Measurements from ENCODE around the gene ARHGAP28.

ARHGAP28 gene

DNA sequence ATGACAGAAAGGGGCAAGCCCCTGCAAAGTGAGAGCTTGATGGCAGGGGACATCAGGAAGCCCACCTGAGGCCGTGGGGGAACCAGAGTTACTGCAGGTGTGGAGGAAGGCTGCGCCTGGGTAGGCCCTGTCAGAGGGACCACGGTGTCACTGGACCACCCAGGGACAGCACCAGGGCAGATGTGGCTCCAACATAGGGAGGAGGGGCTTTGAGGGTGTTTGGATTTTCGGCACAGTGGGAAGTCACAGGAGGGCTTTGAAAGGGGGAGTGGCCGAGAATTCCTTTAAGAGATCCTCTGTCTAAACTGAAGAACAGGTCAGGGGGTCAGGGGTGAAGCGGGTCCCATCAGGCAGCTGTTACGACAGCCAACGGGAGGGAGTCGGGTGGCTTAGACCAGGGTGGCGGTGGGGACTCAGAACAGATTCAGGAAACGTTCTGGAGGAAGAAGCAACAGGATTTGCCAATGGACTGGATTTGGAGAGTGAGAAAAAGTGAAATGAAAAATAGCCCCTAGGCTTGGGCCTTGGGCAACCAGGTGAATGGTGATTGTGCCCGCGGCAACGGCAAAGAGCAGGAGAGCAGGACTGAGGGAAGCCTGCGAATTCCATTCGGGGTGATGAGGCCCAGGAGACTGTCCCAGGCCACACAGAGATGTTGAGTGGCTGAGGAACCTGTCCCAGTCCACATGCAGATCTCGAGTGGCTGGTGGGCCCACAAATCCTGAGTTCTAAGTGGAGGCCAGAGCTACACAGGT, 222.0 kb downstream of the ARHGAP28 start:
- Histone ChIP-seq H3K27ac (replicated peaks) (no peak overlapping the region), H3K27me3 (ENCODE audit: insufficient read depth, poor library complexity, severe bottlenecking) (no peaks in the 10 kb centered on the region), H3K4me3 (replicated peaks; ENCODE audit: insufficient read depth, low read length) (no peak overlapping the region)
- DNase-seq (ENCODE audit: low read depth in 1 of 2, low spot score in 1 of 2) = no peak
- TF ChIP-seq, protein P1, sequence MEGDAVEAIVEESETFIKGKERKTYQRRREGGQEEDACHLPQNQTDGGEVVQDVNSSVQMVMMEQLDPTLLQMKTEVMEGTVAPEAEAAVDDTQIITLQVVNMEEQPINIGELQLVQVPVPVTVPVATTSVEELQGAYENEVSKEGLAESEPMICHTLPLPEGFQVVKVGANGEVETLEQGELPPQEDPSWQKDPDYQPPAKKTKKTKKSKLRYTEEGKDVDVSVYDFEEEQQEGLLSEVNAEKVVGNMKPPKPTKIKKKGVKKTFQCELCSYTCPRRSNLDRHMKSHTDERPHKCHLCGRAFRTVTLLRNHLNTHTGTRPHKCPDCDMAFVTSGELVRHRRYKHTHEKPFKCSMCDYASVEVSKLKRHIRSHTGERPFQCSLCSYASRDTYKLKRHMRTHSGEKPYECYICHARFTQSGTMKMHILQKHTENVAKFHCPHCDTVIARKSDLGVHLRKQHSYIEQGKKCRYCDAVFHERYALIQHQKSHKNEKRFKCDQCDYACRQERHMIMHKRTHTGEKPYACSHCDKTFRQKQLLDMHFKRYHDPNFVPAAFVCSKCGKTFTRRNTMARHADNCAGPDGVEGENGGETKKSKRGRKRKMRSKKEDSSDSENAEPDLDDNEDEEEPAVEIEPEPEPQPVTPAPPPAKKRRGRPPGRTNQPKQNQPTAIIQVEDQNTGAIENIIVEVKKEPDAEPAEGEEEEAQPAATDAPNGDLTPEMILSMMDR (IDR thresholded peaks at IDR 0.05; ENCODE audit: insufficient read depth, low read length) = no peak
- no peak for TF ChIP-seq SPI1 (IDR thresholded peaks at IDR 0.05; ENCODE audit: borderline replicate concordance, low read depth)
- no peak for TF ChIP-seq POLR2AphosphoS5 (IDR thresholded peaks at IDR 0.05; ENCODE audit: low read depth)
- TF ChIP-seq, protein P2, sequence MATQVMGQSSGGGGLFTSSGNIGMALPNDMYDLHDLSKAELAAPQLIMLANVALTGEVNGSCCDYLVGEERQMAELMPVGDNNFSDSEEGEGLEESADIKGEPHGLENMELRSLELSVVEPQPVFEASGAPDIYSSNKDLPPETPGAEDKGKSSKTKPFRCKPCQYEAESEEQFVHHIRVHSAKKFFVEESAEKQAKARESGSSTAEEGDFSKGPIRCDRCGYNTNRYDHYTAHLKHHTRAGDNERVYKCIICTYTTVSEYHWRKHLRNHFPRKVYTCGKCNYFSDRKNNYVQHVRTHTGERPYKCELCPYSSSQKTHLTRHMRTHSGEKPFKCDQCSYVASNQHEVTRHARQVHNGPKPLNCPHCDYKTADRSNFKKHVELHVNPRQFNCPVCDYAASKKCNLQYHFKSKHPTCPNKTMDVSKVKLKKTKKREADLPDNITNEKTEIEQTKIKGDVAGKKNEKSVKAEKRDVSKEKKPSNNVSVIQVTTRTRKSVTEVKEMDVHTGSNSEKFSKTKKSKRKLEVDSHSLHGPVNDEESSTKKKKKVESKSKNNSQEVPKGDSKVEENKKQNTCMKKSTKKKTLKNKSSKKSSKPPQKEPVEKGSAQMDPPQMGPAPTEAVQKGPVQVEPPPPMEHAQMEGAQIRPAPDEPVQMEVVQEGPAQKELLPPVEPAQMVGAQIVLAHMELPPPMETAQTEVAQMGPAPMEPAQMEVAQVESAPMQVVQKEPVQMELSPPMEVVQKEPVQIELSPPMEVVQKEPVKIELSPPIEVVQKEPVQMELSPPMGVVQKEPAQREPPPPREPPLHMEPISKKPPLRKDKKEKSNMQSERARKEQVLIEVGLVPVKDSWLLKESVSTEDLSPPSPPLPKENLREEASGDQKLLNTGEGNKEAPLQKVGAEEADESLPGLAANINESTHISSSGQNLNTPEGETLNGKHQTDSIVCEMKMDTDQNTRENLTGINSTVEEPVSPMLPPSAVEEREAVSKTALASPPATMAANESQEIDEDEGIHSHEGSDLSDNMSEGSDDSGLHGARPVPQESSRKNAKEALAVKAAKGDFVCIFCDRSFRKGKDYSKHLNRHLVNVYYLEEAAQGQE (IDR thresholded peaks at IDR 0.05; ENCODE audit: insufficient replicate concordance, low read depth) = no peak
- no peak for TF ChIP-seq GABPA (IDR thresholded peaks at IDR 0.05; ENCODE audit: low read depth)

DNA sequence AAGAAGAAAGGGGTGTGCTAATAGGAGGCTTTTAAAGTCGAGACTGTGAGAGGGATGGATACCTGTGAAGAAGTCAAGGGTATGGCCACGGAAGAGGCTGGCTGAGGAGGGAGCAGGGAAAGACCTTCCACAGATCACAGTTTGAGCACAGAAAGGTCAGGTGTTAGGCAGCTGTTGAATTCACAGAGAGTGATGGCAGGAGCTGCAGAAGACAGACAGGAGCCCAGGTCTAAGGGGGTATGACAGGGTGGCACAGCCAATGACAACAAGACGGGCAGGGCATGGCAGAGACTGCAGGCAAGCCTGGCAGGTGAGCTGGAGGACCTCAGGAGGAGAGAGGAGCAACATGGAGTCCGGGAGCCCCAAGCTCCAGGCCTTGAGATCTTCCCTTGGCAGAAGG, 225.0 kb downstream of the ARHGAP28 start:
- DNase-seq (ENCODE audit: low read depth in 1 of 2, low spot score in 1 of 2) = no peak
- TF ChIP-seq, protein P2 (IDR thresholded peaks at IDR 0.05; ENCODE audit: insufficient replicate concordance, low read depth) = no peak
- TF ChIP-seq, protein P1 (IDR thresholded peaks at IDR 0.05; ENCODE audit: insufficient read depth, low read length) = no peak
- TF ChIP-seq SPI1 (IDR thresholded peaks at IDR 0.05; ENCODE audit: borderline replicate concordance, low read depth) (no peak), GABPA (IDR thresholded peaks at IDR 0.05; ENCODE audit: low read depth) (no peak), POLR2AphosphoS5 (IDR thresholded peaks at IDR 0.05; ENCODE audit: low read depth) (no peak)
- H3K27ac ChIP-seq (replicated peaks) = no peak overlapping the region
- no peak overlapping the region for H3K4me3 ChIP-seq (replicated peaks; ENCODE audit: insufficient read depth, low read length)
- H3K27me3 ChIP-seq (ENCODE audit: insufficient read depth, poor library complexity, severe bottlenecking) = no peaks in the 10 kb centered on the region

DNA sequence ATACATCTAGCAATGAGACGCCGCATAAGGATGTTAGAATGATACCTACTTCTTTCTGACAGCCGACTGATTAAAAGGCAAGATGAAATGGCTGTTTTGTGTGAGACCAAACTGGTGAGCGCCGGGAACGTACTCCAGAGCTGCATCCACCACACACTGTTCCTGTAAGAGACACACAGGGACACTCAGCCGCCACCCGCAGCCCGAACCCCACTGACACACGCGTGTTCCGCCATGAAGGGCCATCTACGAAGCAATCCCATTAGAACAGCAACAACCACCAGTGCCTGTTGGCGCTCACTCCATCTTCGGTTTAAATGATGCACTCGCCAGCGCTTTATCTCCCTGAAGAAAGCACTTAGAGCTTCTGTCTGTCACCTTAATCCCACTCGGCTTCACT, 225.8 kb downstream of the ARHGAP28 start:
- TF ChIP-seq, protein P2 (IDR thresholded peaks at IDR 0.05; ENCODE audit: insufficient replicate concordance, low read depth) = no peak
- no peak for TF ChIP-seq GABPA (IDR thresholded peaks at IDR 0.05; ENCODE audit: low read depth)
- TF ChIP-seq POLR2AphosphoS5 (IDR thresholded peaks at IDR 0.05; ENCODE audit: low read depth) = no peak
- TF ChIP-seq, protein P1 (IDR thresholded peaks at IDR 0.05; ENCODE audit: insufficient read depth, low read length) = no peak
- no peak for TF ChIP-seq SPI1 (IDR thresholded peaks at IDR 0.05; ENCODE audit: borderline replicate concordance, low read depth)

More for the DNA sequence above, 225.8 kb downstream of the ARHGAP28 start:
- no peak overlapping the region for H3K27ac ChIP-seq (replicated peaks)
- no peak overlapping the region for H3K4me3 ChIP-seq (replicated peaks; ENCODE audit: insufficient read depth, low read length)
- H3K27me3 ChIP-seq (ENCODE audit: insufficient read depth, poor library complexity, severe bottlenecking) = no peaks in the 10 kb centered on the region
- DNase-seq (ENCODE audit: low read depth in 1 of 2, low spot score in 1 of 2) = no peak
